GM18526 (cell line): Measurements from ENCODE around the gene C1orf53.

ENCODE experiments used
- POLR2A ChIP-seq: IDR thresholded peaks from 3 replicates; pipeline ENCODE4 v1.6.1; 2011; ENCODE audit not compliant: insufficient read length; ENCODE audit errors: extremely low read depth

C1orf53 gene

DNA sequence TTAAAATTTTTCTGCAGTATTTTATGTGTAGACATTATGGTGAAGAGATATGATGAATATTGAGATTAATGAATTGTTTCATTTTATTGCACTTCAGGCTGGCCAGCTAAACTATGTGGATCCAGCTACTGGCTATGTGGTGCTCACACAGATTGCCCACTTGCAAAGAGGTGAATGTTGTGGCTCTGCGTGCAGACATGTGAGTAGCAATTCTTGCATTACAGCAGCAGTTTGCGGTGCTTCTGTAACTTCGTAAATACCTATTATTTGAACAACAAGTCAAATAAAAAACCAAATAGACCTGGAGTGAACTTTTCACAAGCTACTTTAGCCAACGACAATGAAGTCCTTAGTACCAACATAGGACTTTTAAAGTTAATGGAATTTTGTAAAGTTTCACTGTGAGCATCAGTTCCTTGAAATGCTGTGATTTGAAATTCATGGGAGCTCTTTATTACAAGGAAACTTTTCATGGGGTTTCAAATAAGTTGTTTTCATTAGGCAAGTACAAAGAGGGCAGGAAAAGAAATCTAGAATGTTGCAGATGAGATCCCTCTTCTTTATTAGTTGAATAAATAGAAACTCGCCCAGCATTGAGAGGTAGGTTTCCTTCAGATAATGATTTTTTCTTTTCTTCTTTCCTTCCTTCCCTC lies 3.4 kb downstream of the C1orf53 start:
- no peak for TF ChIP-seq POLR2A

DNA sequence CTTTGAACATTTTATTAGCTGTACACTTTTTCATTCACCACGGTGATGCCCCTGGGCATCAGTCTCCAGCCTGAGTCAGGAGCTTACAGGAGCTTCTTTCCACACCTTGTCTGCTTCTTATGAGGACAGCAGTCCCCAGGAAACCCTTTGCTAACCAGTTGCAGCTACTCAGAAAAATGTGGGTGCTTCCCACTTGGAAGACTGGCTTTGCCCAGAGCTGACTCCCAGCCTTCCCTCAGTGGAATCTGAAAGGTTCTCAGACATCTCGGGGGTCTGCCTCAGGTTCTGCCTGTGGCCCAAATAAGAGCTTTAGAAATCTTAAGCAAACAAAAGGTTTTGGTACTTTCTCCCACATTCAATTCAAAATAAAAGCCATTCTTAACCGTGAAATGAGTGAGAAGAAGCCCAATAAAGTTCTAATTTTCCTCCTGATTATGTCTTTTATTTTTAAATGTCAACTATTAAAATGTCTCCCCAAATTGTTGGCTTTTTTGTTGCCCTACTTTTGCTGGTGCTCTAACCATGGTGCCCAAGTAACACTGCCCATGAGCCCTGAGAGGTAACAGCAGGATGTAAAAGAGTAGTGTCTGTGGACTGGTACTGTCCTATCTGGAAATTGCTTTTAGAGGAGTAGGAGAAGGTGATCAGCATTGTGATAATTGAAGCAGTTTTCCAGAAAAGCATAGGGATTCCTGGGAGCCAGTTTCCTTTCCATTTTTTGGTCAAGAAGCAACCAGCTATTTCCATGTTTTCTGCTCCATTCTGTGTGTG lies 5.6 kb downstream of the C1orf53 start:
- no peak for TF ChIP-seq POLR2A

DNA sequence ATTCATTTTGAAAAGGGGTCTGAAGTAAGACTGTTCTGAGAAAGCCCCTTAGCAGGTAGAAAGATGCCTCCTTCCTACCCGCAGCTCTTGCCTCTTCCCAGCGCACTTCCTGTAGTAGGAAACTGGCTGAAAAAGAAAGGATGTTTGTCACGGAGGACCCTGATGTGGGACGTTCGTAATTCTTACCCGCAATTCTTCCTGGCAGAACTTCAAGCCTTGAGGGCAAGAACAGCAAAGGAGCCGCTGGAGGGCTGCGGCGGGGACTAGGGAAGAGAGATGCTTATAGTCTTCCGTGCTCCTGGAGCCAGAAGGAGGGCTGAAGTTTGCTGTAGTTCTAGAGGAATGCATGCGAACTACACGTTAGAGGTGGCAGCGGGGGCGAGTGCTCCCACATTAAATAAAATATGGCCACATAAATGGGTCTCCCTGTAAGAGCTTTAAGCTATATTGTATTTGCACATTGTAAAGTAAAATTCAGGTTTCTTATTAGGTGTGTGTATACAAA lies 6.3 kb downstream of the C1orf53 start:
- no peak for TF ChIP-seq POLR2A

DNA sequence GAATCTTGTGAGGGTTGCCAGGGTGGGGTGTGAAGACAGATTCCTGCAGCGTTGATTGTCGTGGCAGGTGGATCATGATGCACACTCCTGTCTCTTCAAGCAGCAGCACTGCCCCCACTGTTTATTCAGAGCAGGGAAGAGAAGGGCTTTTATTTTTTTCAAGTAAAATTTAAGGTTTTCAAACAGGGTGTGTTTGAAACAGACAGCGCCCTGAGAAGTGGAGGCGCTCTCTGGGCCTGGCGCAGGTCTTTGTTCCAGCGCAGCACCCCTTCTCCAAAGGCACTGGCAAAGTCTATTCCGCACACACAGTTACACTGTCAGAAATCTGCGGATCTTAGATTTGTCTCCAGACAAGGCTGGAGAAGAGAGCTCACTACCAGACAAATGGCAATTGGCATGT lies 7.0 kb downstream of the C1orf53 start:
- TF ChIP-seq POLR2A, result no peak

DNA sequence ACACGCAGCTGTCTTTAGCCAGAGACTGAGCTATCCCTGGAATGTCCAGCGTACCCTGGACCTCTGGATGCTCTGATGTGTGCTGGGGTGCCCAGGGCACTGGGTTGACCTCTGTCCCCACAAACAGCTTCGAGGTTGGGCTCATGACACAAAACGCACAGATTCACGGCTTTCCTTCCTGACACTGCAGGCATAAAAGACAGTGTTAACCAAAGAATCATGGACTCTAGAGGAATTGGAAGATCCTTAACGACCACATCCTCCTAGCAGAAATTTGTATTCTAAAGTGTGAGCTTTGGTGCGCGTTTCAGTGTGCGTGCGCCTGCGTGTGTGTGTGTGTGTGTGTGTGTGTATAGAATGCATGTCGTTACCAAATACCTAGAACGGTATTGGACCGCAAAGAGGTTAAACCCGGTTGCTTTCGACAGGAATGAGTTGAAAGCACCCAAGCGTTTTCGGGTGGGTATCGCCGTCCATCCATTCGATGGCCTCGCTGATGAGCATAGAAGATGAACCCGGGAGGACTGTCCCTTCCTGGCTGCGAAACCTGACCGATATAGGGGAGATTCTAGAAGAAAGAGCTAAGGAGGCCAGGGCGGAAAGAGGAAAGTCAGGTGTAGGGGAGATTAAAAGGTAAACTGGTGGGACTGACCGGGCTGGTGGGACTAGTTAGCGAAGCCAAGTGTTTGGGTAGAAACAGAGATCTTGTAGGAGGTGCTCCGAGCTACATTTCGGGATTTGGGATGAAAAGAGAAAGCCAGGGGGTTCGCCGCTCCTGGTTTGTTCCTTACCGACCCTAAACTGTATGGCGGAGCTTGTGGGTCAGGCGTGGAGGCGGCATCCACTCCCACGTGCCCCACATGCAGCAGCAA lies 7.9 kb downstream of the C1orf53 start:
- TF ChIP-seq POLR2A, result no peak

DNA sequence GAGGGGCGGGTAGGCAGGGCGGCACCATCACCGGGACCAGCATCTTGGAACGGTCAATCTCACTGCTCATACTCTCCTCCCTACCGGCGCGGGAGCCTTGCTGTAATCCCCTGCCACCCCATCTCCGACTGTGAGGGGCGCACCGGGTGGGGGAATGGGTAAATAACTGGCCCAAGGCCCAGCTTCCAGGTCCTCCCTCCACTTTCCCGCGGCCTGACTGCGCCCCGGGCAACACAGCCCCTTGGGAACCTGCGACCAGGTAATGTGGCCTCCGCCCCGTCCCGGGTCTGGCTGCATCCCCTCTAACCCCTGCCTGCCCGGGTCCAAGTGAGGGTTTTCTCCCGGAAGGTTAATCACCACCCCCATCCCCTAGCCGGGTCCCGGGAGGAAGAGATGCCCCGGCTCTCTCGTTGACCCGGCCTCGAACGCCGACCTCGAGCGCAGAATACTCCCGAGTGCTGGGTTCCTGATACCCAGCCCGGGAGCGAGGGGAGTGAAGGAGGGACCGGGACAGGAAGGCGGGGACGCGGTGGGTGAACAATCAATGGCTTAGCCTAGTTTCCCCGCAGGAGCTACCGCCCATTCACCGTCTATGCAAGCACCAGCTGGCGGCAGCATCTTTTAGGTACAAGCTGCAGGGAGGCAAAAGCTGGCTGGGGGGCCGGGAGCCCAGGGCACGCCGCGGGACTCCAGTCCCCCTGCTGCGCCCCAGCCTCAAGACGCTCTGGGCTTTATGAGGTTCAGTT lies 8.9 kb downstream of the C1orf53 start:
- no peak for TF ChIP-seq POLR2A

DNA sequence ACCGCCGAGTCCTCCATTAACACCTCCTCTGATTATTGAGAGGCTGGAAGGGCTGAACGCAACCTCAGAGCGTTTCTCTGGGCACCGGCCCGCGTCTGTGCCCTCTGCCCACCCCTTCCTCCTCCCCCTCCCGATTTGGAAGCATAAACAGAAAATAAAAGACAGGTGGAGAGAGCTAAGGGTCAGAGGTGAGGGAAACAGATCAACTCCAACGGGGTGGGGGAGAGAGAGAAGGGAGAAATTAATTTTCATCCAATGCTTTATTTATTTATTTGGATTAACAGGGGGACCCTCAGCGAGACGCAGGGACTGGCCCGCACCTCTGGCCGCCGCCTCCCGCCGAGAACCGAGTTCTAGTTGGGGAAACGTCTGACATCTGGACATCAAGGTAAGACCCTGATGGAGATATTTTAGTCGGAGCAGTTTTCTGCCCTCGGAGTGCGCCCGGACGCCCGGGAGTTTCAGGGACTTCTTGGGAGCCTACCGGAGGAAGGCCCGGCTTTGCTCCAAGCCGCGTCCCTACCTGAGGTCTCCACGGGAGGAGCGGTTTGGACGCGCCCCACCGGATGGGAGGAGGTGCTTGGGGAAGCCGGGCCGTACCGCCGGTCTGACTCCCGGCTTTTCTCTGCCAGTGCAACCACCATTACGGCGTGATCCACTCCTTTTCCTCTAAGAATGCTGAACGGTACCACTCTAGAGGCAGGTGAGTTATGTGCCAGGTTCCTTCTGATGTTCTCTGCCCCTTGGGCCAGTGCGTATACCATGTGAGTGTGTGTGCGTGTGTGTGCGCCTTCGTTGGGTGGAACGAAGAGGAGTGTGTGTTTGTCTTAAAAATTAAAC lies 9.6 kb downstream of the C1orf53 start:
- TF ChIP-seq POLR2A, result no peak

DNA sequence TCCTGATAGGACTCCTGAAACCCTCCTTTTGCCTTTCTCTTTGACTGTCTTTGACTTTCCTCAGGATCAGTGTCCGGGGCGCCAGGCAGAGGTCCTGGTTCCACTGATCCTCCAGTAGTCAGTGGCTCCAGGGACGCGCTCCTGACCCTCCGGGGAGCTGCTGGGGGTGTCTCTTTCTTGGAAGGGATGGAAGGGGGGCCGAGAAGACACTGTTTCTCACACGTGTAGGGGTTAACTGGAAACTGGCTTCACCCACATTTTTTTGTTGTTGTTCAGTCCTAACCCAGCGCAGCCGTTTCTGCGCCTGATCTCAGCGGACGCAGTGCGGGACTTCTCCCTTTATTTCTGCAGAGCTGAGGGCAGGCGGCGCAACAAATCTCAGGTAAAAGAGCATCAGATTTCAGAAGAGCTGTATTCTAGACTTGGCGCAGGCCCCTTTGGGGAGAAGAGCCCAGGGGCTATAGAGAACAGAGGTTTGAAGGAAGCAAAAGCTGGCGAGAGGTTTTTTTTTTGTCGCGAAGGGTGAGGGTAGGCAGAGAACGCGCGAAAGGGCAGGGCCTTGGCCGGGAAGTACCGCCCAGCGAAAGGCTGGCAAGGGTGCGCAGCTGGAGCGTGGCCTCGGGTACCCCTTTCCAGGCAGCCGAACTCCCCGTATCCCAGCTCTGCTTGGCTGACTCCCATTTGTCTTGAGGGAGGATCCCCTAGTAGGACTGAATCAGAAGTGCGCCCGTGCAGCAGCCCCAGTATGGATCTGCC lies 10.5 kb downstream of the C1orf53 start:
- no peak for TF ChIP-seq POLR2A

DNA sequence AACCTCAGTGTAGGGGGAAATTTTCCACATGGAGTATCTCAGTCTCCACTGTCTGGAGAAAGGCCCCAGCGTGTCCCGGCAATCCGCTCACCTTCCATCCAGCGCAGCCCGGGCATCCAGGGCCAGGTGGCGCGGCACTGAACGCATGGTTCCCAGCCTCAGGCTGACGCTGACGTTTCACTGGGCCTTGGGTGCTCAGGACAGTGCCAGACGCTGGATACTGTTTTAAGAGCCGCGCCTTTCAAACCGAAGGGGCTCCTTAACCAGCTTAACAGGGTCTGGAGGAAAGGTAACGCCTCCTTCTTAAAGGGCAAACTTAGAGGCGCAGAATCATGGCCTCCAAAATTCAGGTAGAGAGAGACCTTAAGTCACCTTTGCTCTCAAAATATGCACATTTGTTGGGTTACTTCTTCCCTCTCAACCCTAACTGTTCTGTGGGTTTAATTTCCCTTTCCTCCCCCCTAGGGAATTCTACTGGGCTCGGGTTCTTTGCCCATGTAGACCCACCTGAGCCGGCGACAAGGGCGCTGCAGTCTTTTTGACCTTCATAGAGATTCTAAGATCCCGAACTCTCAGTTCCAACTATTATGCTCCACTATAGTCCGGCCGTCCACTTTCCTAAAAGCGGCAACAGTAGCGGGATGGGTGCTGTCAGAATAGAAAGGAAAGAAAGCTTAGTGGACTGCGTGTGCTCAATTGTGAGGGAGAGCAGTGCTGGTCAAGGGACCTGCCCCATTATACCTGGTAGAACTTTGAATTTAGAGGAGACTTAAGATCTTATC lies 11.3 kb downstream of the C1orf53 start:
- no peak for TF ChIP-seq POLR2A

DNA sequence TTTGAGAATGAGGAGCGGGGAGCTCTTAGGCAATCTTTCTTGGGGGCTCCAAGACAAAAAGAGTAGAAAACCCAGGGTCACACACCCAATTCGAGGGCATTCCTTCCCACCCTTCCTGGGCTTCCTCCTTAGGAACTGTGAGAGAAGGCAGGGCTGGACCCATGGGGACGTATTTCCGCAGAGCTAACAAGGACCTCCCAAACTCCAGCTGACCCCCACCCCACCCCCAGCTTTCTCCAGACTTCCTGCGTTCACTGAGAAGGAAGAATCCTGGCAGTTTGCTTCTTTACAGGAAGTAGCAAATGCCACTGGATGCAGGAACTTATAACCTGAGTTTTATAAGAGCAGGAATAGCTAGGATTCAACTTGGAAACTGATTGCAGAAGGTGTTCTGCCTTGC lies 12.1 kb downstream of the C1orf53 start:
- no peak for TF ChIP-seq POLR2A

DNA sequence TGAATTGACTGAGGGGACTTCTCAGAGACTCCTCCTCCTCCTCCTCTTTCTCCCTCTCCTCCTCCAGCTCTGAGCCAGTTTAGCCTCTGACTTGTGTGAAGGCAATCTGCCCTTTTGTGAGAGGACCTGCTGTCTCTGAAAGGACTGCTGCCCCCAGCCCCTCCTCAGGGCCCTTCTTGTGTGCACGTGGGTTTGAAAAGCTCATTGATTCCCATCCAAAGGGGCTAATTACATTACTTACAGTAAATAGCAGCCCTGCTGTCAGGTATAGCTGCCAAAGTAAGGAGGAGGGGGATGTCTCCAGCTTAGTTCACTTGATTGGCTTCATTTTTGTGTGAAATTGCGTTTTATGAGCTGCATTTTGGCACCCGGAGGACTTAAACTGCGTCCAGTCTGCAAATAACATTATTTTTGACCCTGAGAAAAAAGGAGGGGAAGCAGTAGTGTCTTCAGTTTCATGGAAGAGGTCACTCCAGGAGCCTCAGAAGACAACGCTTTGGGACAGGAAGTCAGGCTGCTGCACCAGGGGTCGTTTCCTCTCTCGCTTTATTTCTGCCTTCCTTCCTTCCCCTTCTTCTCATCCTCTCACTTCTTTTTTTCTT lies 12.9 kb downstream of the C1orf53 start:
- TF ChIP-seq POLR2A, result no peak

DNA sequence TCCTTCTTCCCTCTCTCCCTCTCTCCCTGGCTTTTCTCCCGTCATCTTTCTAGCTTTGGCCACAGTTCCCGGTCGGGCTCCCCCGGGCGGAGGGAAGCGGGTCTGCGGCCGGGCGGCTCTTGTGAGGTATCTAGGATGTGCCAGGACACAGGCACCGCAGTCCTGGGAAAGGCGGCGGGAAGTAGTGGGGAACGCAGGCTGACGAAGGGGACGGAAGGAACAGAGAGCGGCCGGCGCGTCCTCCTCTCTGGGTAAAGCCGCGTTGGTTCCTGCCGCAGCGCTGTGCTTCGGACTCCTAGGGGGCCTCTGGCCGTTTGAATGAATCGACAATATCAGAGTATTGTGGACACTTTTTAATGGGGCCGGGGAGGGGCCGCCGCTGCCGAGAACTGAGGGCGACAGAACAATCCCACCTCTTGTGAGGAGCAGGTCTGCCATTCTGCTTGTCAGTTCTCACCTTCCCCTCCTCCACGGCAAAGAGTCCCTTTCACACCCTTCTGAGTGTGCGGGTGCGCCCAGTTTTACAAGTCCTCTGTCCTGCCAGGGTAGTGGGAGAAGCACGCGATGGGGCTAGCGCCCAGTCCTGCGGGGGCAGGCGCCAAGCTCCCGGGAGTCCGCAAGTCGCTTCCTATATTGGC lies 13.6 kb downstream of the C1orf53 start:
- TF ChIP-seq POLR2A, result no peak

DNA sequence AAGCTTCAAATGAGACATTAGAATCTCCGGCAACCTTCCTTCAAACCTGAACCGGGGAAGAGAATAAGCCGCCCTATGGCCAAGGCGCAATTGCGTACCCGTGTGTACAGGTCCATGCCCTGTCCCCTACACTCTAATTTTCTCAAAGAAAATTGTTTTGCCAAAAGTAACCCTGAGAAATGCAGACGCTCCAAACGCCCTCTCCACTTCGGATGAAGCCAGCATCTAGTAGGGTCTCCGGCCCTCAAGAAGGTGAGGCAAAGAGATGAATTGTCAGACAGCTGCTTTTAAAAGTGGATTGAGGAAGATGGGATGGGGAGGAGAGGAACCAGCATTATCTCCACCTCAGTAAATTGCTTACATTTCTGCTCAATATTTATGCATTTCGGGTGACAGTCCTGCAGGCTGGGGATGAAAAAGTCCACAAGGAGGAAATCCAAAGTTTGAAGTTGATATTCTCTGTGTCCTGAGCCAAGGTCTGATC lies 14.1 kb downstream of the C1orf53 start:
- no peak for TF ChIP-seq POLR2A
